ENCODE data around the gene ACSM6.
A peak's percentile ranks its signal among the peaks of the same experiment; 100 is the strongest.

ACSM6 gene

DNA sequence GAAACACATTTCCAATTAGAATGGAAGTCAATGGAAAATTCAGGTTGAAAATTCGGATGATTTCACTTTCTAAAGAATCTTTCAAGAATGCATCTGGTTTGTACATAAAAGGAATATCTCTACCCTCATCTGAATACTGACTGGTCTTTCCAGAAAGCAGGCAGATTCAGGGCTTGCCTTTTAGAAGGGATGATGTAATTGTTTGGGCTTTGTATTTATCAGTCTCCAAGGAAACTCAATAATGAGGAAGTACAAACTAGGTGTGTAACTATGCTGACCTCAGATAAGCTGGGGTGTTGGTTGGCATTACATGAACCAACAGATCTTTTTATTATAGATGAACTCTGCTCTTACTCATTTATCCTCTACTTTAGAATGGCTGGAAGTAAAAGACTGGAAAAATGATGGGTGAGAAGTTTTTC is 72.6 kb downstream of the ACSM6 start:
- ATAC-seq: peak; percentile 86
- TF ChIP-seq SNAI2 (CRISPR knock-in tag; IDR thresholded peaks at IDR 0.05): no peak; the same call in 1 of the 2 replicates
- no peak for TF ChIP-seq OSR1 (CRISPR knock-in tag; IDR thresholded peaks at IDR 0.05)
- TF ChIP-seq TOX (CRISPR knock-in tag; IDR thresholded peaks at IDR 0.05; ENCODE audit: borderline replicate concordance): no peak
- no peak for TF ChIP-seq ESRRG (CRISPR knock-in tag; IDR thresholded peaks at IDR 0.05)
- TF ChIP-seq ISL1 (CRISPR knock-in tag; IDR thresholded peaks at IDR 0.05): peak; percentile 84
- TF ChIP-seq ZC3H10 (CRISPR knock-in tag; IDR thresholded peaks at IDR 0.05): no peak
- TF ChIP-seq ZFP3 (CRISPR knock-in tag; IDR thresholded peaks at IDR 0.05): 0 out of 2 replicates have a peak, but pooled peaks have one; percentile 60
- no peak for TF ChIP-seq RARB (CRISPR knock-in tag; IDR thresholded peaks at IDR 0.05)
- no peak for TF ChIP-seq ZNF70 (CRISPR knock-in tag; IDR thresholded peaks at IDR 0.05)
- TF ChIP-seq PPARA (CRISPR knock-in tag; IDR thresholded peaks at IDR 0.05; ENCODE audit: borderline replicate concordance): no peak
- TF ChIP-seq, protein P1, sequence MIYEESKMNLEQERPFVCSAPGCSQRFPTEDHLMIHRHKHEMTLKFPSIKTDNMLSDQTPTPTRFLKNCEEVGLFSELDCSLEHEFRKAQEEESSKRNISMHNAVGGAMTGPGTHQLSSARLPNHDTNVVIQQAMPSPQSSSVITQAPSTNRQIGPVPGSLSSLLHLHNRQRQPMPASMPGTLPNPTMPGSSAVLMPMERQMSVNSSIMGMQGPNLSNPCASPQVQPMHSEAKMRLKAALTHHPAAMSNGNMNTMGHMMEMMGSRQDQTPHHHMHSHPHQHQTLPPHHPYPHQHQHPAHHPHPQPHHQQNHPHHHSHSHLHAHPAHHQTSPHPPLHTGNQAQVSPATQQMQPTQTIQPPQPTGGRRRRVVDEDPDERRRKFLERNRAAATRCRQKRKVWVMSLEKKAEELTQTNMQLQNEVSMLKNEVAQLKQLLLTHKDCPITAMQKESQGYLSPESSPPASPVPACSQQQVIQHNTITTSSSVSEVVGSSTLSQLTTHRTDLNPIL (CRISPR knock-in tag; IDR thresholded peaks at IDR 0.05; ENCODE audit: low read depth): peak; percentile 98
- no peak for TF ChIP-seq CSDC2 (CRISPR knock-in tag; IDR thresholded peaks at IDR 0.05)
- TF ChIP-seq BACH2 (CRISPR knock-in tag; IDR thresholded peaks at IDR 0.05; ENCODE audit: borderline replicate concordance): no peak
- no peak for TF ChIP-seq ZFP30 (CRISPR knock-in tag; IDR thresholded peaks at IDR 0.05)
- TF ChIP-seq, protein P2, sequence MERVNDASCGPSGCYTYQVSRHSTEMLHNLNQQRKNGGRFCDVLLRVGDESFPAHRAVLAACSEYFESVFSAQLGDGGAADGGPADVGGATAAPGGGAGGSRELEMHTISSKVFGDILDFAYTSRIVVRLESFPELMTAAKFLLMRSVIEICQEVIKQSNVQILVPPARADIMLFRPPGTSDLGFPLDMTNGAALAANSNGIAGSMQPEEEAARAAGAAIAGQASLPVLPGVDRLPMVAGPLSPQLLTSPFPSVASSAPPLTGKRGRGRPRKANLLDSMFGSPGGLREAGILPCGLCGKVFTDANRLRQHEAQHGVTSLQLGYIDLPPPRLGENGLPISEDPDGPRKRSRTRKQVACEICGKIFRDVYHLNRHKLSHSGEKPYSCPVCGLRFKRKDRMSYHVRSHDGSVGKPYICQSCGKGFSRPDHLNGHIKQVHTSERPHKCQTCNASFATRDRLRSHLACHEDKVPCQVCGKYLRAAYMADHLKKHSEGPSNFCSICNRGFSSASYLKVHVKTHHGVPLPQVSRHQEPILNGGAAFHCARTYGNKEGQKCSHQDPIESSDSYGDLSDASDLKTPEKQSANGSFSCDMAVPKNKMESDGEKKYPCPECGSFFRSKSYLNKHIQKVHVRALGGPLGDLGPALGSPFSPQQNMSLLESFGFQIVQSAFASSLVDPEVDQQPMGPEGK (CRISPR knock-in tag; IDR thresholded peaks at IDR 0.05; ENCODE audit: borderline replicate concordance): peak; percentile 57

DNA sequence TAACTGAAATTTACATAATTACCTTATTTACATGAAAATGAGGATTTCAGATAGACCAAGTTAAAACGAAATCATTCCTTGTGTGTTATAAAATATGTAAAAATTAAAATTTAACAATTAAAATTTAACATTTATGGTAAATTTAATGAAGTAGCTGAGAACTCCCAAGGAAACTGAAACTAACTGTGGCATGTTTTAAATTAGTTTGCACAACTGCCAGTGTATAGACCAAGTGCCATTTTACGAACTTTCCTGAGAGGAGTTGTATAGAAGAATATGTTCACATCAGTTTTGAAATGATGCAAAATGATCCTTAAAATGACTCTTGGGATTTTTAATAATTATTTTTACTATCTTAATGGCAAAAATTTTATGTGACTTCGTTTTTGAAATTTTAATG is 73.2 kb downstream of the ACSM6 start:
- ATAC-seq: no peak
- no peak for TF ChIP-seq ZFP3 (CRISPR knock-in tag; IDR thresholded peaks at IDR 0.05)
- TF ChIP-seq ISL1 (CRISPR knock-in tag; IDR thresholded peaks at IDR 0.05): no peak
- TF ChIP-seq ZC3H10 (CRISPR knock-in tag; IDR thresholded peaks at IDR 0.05): no peak
- TF ChIP-seq SNAI2 (CRISPR knock-in tag; IDR thresholded peaks at IDR 0.05): no peak
- TF ChIP-seq BACH2 (CRISPR knock-in tag; IDR thresholded peaks at IDR 0.05; ENCODE audit: borderline replicate concordance): no peak
- TF ChIP-seq, protein P2 (CRISPR knock-in tag; IDR thresholded peaks at IDR 0.05; ENCODE audit: borderline replicate concordance): no peak
- TF ChIP-seq ESRRG (CRISPR knock-in tag; IDR thresholded peaks at IDR 0.05): no peak
- TF ChIP-seq ARNTL (CRISPR knock-in tag; IDR thresholded peaks at IDR 0.05; ENCODE audit: borderline replicate concordance, low read depth): no peak

DNA sequence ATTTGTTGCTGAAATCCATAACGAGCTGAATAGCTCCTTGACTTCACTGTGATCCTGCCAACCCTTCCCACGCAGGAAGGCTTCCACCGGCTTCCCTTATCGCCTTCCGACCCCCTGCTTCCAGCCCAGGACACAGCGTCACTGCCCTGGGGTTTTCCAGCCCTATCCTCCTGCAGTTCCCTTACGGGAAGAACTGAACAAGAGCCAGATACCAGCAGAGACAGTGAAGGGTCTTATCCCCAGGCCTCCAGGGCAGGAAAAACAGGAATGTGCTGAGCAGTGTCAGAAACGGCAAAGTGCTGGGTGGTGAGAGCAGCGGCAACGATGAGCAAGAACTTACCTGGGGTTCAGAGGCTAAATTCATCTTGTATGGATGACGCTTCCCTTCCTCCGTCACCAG is 74.4 kb downstream of the ACSM6 start:
- ATAC-seq: no peak; the same call in 2 of the 3 replicates

DNA sequence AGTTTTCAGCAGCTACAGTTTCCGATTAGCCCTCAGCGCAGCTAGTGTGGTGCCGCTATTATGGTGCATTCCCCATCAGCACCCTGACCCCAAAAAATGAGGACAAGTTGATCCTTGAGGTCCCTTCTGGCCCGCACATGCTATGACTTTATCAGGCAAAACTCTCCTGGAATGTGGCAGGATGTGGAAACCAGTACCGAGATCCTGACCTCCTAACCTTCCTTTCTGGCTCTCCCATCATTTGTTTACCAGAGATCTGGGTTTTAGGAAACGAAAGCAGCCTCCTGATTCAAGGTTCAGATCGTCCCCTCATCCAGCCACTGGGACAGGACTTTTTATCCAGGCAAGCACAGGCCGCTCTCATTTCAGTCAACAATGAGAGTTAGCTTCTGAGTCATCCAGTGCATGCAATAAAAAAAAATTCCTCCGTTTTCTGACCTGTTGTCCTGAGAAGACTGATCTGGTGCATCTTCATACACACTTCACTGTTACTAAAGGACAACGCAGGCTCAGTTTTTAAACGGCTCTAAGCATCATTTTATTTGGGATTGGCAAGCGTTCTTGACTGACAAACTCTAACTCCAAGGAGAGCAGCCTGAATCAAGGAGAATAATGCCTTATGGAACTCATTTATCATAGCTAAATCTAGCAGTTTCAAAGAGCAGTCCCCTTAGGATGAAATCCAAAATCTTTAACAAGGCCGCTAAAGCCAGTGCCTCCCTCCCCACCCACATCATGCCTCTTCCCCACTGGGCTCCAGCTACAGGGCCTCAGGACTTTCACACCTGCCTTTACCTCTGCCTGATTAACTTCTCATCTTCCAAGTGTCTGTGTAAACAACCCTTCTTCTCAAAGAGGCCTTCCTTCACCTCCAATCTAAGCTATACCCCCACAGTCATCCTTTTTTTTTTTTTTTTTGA is 79.6 kb downstream of the ACSM6 start:
- ATAC-seq: peak; percentile 90
- TF ChIP-seq OSR1 (CRISPR knock-in tag; IDR thresholded peaks at IDR 0.05) (no peak), PPARA (CRISPR knock-in tag; IDR thresholded peaks at IDR 0.05; ENCODE audit: borderline replicate concordance) (no peak), ZFP3 (CRISPR knock-in tag; IDR thresholded peaks at IDR 0.05) (0 out of 2 replicates have a peak, but pooled peaks have one; percentile 33), ISL1 (CRISPR knock-in tag; IDR thresholded peaks at IDR 0.05) (peak; percentile 29; the same call in 1 of the 2 replicates), RARB (CRISPR knock-in tag; IDR thresholded peaks at IDR 0.05) (no peak), TCF4 (CRISPR knock-in tag; IDR thresholded peaks at IDR 0.05; ENCODE audit: borderline replicate concordance) (no peak)
- TF ChIP-seq, protein P3, sequence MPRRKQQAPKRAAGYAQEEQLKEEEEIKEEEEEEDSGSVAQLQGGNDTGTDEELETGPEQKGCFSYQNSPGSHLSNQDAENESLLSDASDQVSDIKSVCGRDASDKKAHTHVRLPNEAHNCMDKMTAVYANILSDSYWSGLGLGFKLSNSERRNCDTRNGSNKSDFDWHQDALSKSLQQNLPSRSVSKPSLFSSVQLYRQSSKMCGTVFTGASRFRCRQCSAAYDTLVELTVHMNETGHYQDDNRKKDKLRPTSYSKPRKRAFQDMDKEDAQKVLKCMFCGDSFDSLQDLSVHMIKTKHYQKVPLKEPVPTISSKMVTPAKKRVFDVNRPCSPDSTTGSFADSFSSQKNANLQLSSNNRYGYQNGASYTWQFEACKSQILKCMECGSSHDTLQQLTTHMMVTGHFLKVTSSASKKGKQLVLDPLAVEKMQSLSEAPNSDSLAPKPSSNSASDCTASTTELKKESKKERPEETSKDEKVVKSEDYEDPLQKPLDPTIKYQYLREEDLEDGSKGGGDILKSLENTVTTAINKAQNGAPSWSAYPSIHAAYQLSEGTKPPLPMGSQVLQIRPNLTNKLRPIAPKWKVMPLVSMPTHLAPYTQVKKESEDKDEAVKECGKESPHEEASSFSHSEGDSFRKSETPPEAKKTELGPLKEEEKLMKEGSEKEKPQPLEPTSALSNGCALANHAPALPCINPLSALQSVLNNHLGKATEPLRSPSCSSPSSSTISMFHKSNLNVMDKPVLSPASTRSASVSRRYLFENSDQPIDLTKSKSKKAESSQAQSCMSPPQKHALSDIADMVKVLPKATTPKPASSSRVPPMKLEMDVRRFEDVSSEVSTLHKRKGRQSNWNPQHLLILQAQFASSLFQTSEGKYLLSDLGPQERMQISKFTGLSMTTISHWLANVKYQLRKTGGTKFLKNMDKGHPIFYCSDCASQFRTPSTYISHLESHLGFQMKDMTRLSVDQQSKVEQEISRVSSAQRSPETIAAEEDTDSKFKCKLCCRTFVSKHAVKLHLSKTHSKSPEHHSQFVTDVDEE (CRISPR knock-in tag; IDR thresholded peaks at IDR 0.05): no peak
- TF ChIP-seq, protein P4, sequence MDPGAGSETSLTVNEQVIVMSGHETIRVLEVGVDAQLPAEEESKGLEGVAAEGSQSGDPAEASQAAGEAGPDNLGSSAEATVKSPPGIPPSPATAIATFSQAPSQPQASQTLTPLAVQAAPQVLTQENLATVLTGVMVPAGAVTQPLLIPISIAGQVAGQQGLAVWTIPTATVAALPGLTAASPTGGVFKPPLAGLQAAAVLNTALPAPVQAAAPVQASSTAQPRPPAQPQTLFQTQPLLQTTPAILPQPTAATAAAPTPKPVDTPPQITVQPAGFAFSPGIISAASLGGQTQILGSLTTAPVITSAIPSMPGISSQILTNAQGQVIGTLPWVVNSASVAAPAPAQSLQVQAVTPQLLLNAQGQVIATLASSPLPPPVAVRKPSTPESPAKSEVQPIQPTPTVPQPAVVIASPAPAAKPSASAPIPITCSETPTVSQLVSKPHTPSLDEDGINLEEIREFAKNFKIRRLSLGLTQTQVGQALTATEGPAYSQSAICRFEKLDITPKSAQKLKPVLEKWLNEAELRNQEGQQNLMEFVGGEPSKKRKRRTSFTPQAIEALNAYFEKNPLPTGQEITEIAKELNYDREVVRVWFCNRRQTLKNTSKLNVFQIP (CRISPR knock-in tag; IDR thresholded peaks at IDR 0.05; ENCODE audit: borderline replicate concordance, low read depth): no peak

More for the DNA sequence above, 74.4 kb downstream of the ACSM6 start:
- TF ChIP-seq, protein P5, sequence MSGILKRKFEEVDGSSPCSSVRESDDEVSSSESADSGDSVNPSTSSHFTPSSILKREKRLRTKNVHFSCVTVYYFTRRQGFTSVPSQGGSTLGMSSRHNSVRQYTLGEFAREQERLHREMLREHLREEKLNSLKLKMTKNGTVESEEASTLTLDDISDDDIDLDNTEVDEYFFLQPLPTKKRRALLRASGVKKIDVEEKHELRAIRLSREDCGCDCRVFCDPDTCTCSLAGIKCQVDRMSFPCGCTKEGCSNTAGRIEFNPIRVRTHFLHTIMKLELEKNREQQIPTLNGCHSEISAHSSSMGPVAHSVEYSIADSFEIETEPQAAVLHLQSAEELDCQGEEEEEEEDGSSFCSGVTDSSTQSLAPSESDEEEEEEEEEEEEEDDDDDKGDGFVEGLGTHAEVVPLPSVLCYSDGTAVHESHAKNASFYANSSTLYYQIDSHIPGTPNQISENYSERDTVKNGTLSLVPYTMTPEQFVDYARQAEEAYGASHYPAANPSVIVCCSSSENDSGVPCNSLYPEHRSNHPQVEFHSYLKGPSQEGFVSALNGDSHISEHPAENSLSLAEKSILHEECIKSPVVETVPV (CRISPR knock-in tag; IDR thresholded peaks at IDR 0.05): no peak
- TF ChIP-seq CSDC2 (CRISPR knock-in tag; IDR thresholded peaks at IDR 0.05) (peak; percentile 65; the same call in 1 of the 2 replicates), TCF4 (CRISPR knock-in tag; IDR thresholded peaks at IDR 0.05; ENCODE audit: borderline replicate concordance) (0 out of 2 replicates have a peak, but pooled peaks have one; percentile 24), ZFP3 (CRISPR knock-in tag; IDR thresholded peaks at IDR 0.05) (peak; percentile 39), SNAI2 (CRISPR knock-in tag; IDR thresholded peaks at IDR 0.05) (peak; percentile 87), OSR1 (CRISPR knock-in tag; IDR thresholded peaks at IDR 0.05) (no peak), ISL1 (CRISPR knock-in tag; IDR thresholded peaks at IDR 0.05) (peak; percentile 66)
